Cardiac fibroblast (primary cell): ENCODE measurements around the gene SLC8A3.

Source experiments
- DNase-seq, 2 donors: peaks; one replicate each; pipeline versions ENCODE4 v3.0.0 to v3.0.0-alpha.2; 2010; ENCODE audit warnings: low read depth in 2 of 2
- H3K4me3 ChIP-seq, 2 donors: replicated peaks in 1 of 2; 1 replicate in 1 of 2; 2 replicates in 1 of 2; pipeline ENCODE4 v1.5.1; 2011; ENCODE audit warnings: low read depth in 2 of 2, low read length in 2 of 2, mild to moderate bottlenecking in 2 of 2, moderate library complexity in 1 of 2
- CTCF ChIP-seq: IDR thresholded peaks from one replicate; pipeline ENCODE4 v1.5.1; 2011; ENCODE audit warnings: low read depth, mild to moderate bottlenecking, low read length, inconsistent platforms

Gene SLC8A3

GRCh38 chr14:70212752-70213151 is 24.0 kb upstream of the SLC8A3 start:
- H3K4me3 ChIP-seq: no peak overlapping the region
- no peak for DNase-seq
- TF ChIP-seq CTCF: no peak

GRCh38 chr14:70208380-70208779 is 19.6 kb upstream of the SLC8A3 start:
- DNase-seq: no peak
- TF ChIP-seq CTCF: no peak
- no peak overlapping the region for H3K4me3 ChIP-seq

- no peak overlapping the region for H3K4me3 ChIP-seq
- no peak for TF ChIP-seq CTCF
- DNase-seq: no peak
Observed at GRCh38 chr14:70203686-70204085, 14.9 kb upstream of the SLC8A3 start.

- TF ChIP-seq CTCF: no peak
- H3K4me3 ChIP-seq: no peak overlapping the region
- DNase-seq: no peak
Observed at GRCh38 chr14:70201994-70202393, 13.2 kb upstream of the SLC8A3 start.

GRCh38 chr14:70193396-70193795 is 4.6 kb upstream of the SLC8A3 start:
- H3K4me3 ChIP-seq: no peak overlapping the region
- no peak for DNase-seq
- TF ChIP-seq CTCF: no peak

- TF ChIP-seq CTCF: no peak
- DNase-seq: no peak
Observed at GRCh38 chr14:70192915-70193314, 4.2 kb upstream of the SLC8A3 start.

GRCh38 chr14:70190156-70190555 is 1.4 kb upstream of the SLC8A3 start:
- no peak overlapping the region for H3K4me3 ChIP-seq
- TF ChIP-seq CTCF: no peak

More at GRCh38 chr14:70192915-70193314, 4.2 kb upstream of the SLC8A3 start:
- no peak overlapping the region for H3K4me3 ChIP-seq

More at GRCh38 chr14:70190156-70190555, 1.4 kb upstream of the SLC8A3 start:
- no peak for DNase-seq
